OCI-LY7 (cell line): Measurements from ENCODE around the gene MSANTD2.

Experiments
- EZH2phosphoT487 ChIP-seq: fragments of 200-600 bp; sonication (generic); IDR thresholded peaks from 2 replicates; pipeline ENCODE4 v1.6.1; 2018; ENCODE audit warnings: low read depth, borderline replicate concordance, mild to moderate bottlenecking, mixed run types, antibody characterized with exemption, low read length, moderate library complexity, mixed read lengths
- TF ChIP-seq, protein P1 (sequence below): fragments of 200-600 bp; sonication (generic); conservative IDR thresholded peaks from 2 replicates; pipeline ENCODE4 v1.5.1; 2014; ENCODE audit warnings: mild to moderate bottlenecking, antibody characterized with exemption, low read length, moderate library complexity, mixed read lengths

DNA sequence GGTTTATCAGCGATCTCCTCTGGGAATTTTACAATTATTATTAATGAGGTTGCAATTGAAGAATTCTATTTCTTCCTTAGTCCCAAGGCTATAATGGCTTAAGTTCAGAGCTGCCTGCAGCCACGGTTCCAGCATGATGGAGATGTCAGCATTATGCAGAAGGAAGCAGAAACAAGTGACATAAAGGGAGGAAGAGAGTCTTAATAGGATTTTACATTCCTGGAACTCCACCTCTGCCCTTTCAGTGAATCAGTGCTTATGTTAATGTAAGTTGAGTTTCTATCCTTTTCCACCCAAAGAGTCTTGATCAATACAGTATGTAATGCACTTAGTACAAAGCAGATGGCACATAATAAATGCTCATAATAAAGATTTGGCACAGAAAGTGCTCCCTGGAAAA is 72.1 kb downstream of the MSANTD2 start:
- TF ChIP-seq, protein P1, sequence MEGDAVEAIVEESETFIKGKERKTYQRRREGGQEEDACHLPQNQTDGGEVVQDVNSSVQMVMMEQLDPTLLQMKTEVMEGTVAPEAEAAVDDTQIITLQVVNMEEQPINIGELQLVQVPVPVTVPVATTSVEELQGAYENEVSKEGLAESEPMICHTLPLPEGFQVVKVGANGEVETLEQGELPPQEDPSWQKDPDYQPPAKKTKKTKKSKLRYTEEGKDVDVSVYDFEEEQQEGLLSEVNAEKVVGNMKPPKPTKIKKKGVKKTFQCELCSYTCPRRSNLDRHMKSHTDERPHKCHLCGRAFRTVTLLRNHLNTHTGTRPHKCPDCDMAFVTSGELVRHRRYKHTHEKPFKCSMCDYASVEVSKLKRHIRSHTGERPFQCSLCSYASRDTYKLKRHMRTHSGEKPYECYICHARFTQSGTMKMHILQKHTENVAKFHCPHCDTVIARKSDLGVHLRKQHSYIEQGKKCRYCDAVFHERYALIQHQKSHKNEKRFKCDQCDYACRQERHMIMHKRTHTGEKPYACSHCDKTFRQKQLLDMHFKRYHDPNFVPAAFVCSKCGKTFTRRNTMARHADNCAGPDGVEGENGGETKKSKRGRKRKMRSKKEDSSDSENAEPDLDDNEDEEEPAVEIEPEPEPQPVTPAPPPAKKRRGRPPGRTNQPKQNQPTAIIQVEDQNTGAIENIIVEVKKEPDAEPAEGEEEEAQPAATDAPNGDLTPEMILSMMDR, result no peak
- TF ChIP-seq EZH2phosphoT487, result no peak
